ENCODE data around the gene C1orf116.

GRCh38 chr1:207071426-207071825 is 38.9 kb upstream of the C1orf116 start:
- TF ChIP-seq POLR2AphosphoS2 (conservative IDR thresholded peaks at IDR 0.05; ENCODE audit: low read length): no peak
- no peak for TF ChIP-seq MAX (IDR thresholded peaks at IDR 0.05)
- no peak for TF ChIP-seq CTCF (IDR thresholded peaks at IDR 0.05)
- no peak for TF ChIP-seq SMC3 (IDR thresholded peaks at IDR 0.05)
- TF ChIP-seq POLR2A (IDR thresholded peaks at IDR 0.05; ENCODE audit: low read length): no peak
- no peak for TF ChIP-seq USF2 (IDR thresholded peaks at IDR 0.05)
- TF ChIP-seq RNF2 (IDR thresholded peaks at IDR 0.05; ENCODE audit: borderline replicate concordance, low read depth): no peak
- TF ChIP-seq EP300 (IDR thresholded peaks at IDR 0.05): no peak

All from A549 (cell line).